GOT3 (cell line): ENCODE data around the gene MAPK8.

Experiments
- DNase-seq: peaks from one replicate; lab custom pipeline; 2025; ENCODE audit warnings: mixed read lengths; lab: John Stamatoyannopoulos, UW

The MAPK8 gene

GRCh38 chr10:48462482-48463020 is 156.1 kb downstream of the MAPK8 start:
- DNase-seq = no peak

GRCh38 chr10:48463318-48464003 is 157.0 kb downstream of the MAPK8 start:
- DNase-seq = no peak

GRCh38 chr10:48464121-48464870 is 157.8 kb downstream of the MAPK8 start:
- no peak for DNase-seq

GRCh38 chr10:48464871-48465736 is 158.6 kb downstream of the MAPK8 start:
- no peak for DNase-seq

- DNase-seq = no peak
Measured at GRCh38 chr10:48465860-48466521, 159.5 kb downstream of the MAPK8 start.

GRCh38 chr10:48466611-48467240 is 160.2 kb downstream of the MAPK8 start:
- no peak for DNase-seq

GRCh38 chr10:48467669-48468068 is 161.2 kb downstream of the MAPK8 start:
- no peak for DNase-seq

GRCh38 chr10:48468130-48468790 is 161.8 kb downstream of the MAPK8 start:
- no peak for DNase-seq

GRCh38 chr10:48468866-48469511 is 162.5 kb downstream of the MAPK8 start:
- DNase-seq = no peak

- DNase-seq = no peak
Measured at GRCh38 chr10:48469516-48470020, 163.1 kb downstream of the MAPK8 start.

GRCh38 chr10:48470115-48470892 is 163.8 kb downstream of the MAPK8 start:
- no peak for DNase-seq

- DNase-seq = no peak
Measured at GRCh38 chr10:48470893-48471805, 164.7 kb downstream of the MAPK8 start.

- DNase-seq = no peak
Measured at GRCh38 chr10:48472501-48473069, 166.1 kb downstream of the MAPK8 start.

- no peak for DNase-seq
Measured at GRCh38 chr10:48473704-48474103, 167.2 kb downstream of the MAPK8 start.

GRCh38 chr10:48474765-48475365 is 168.4 kb downstream of the MAPK8 start:
- no peak for DNase-seq

- no peak for DNase-seq
Measured at GRCh38 chr10:48475943-48476278, 169.4 kb downstream of the MAPK8 start.

- no peak for DNase-seq
Measured at GRCh38 chr10:48476279-48476982, 170.0 kb downstream of the MAPK8 start.
